HepG2 (cell line): Measurements from ENCODE around the gene PERP. TPM values are rescaled to one million over a fixed set of nuclear protein-coding genes. Genes with fewer than 3 reads are reported as not detected.

Experiments used
- BCL3 ChIP-seq: sonication (generic); formaldehyde crosslinking; IDR thresholded peaks from 2 replicates; pipeline ENCODE4 v1.5.1; 2020; ENCODE audit warnings: mild to moderate bottlenecking, missing genetic modification reagents, moderate library complexity
- BRCA1 ChIP-seq: sonication (generic); formaldehyde crosslinking; IDR thresholded peaks from 2 replicates; pipeline ENCODE4 v1.4.0; 2020; ENCODE audit warnings: missing genetic modification reagents
- CENPX ChIP-seq: sonication (generic); formaldehyde crosslinking; IDR thresholded peaks from 2 replicates; pipeline ENCODE4 v1.9.0; 2021; ENCODE audit warnings: mild to moderate bottlenecking, missing genetic modification reagents, moderate library complexity
- EHMT2 ChIP-seq: fragments of 200-600 bp; sonication (generic); IDR thresholded peaks from 2 replicates; pipeline ENCODE4 v1.7.0; 2017; ENCODE audit warnings: antibody characterized with exemption, low read depth, low read length, borderline replicate concordance
- FLYWCH1 ChIP-seq: sonication (generic); formaldehyde crosslinking; IDR thresholded peaks from 2 replicates; pipeline ENCODE4 v1.8.1; 2023; ENCODE audit warnings: mild to moderate bottlenecking, missing genetic modification reagents
- HES4 ChIP-seq: sonication (generic); formaldehyde crosslinking; IDR thresholded peaks from 2 replicates; pipeline ENCODE4 v1.9.0; 2021; ENCODE audit warnings: mild to moderate bottlenecking, missing genetic modification reagents, borderline replicate concordance
- HNF4A ChIP-seq: sonication (generic); formaldehyde crosslinking; IDR thresholded peaks from 2 replicates; pipeline ENCODE4 v1.4.0; 2020; ENCODE audit warnings: missing genetic modification reagents
- HNRNPH1 ChIP-seq: fragments of 200-400 bp; formaldehyde crosslinking; optimal IDR thresholded peaks from 2 replicates; pipeline ENCODE3; 2017; ENCODE audit warnings: mild to moderate bottlenecking, low read depth, low read length
- IRX3 ChIP-seq: sonication (generic); formaldehyde crosslinking; IDR thresholded peaks from 2 replicates; pipeline ENCODE4 v1.8.1; 2023; ENCODE audit warnings: mild to moderate bottlenecking, low read depth, missing genetic modification reagents, borderline replicate concordance
- JDP2 ChIP-seq: sonication (generic); formaldehyde crosslinking; IDR thresholded peaks from 2 replicates; pipeline ENCODE4 v1.8.1; 2022; ENCODE audit warnings: missing genetic modification reagents, borderline replicate concordance
- KDM3A ChIP-seq: IDR thresholded peaks from 2 replicates; pipeline ENCODE4 v1.6.1; 2018; ENCODE audit warnings: low read depth, missing compliant biosample characterization
- NPAS2 ChIP-seq: sonication (generic); formaldehyde crosslinking; IDR thresholded peaks from 2 replicates; pipeline ENCODE4 v1.8.0; 2022; ENCODE audit warnings: mild to moderate bottlenecking, missing genetic modification reagents, borderline replicate concordance
- PITX1 ChIP-seq: sonication (generic); formaldehyde crosslinking; IDR thresholded peaks from 2 replicates; pipeline ENCODE4 v1.5.1; 2020; ENCODE audit warnings: mild to moderate bottlenecking, missing genetic modification reagents
- PRPF4 ChIP-seq: fragments of 200-400 bp; formaldehyde crosslinking; IDR thresholded peaks from 2 replicates; pipeline ENCODE4 v1.6.1; 2016; ENCODE audit warnings: low read length, low read depth; ENCODE audit not compliant: poor library complexity, severe bottlenecking
- SETDB1 ChIP-seq: sonication (generic); formaldehyde crosslinking; IDR thresholded peaks from 2 replicates; pipeline ENCODE4 v1.5.1; 2020; ENCODE audit warnings: missing genetic modification reagents, mild to moderate bottlenecking, borderline replicate concordance
- SRF ChIP-seq: IDR thresholded peaks from 2 replicates; pipeline ENCODE4 v1.6.1; 2011; ENCODE audit warnings: mild to moderate bottlenecking, low read depth, low read length, moderate library complexity
- THAP11 ChIP-seq: IDR thresholded peaks from 2 replicates; pipeline ENCODE4 v1.6.1; 2016; ENCODE audit warnings: missing biosample characterization, missing genetic modification reagents
- THYN1 ChIP-seq: sonication (generic); formaldehyde crosslinking; IDR thresholded peaks from 2 replicates; pipeline ENCODE4 v1.8.1; 2023; ENCODE audit warnings: low read depth, mild to moderate bottlenecking, moderate library complexity, missing genetic modification reagents, borderline replicate concordance
- ZFP41 ChIP-seq: sonication (generic); formaldehyde crosslinking; IDR thresholded peaks from 2 replicates; pipeline ENCODE4 v1.4.0; 2020; ENCODE audit warnings: mild to moderate bottlenecking, missing genetic modification reagents, borderline replicate concordance
- ZFP82 ChIP-seq: sonication (generic); formaldehyde crosslinking; IDR thresholded peaks from 2 replicates; pipeline ENCODE4 v1.5.1; 2020; ENCODE audit warnings: mild to moderate bottlenecking, missing genetic modification reagents, borderline replicate concordance
- ZFY ChIP-seq: sonication (generic); formaldehyde crosslinking; IDR thresholded peaks from 2 replicates; pipeline ENCODE4 v1.4.0; 2020; ENCODE audit warnings: missing genetic modification reagents
- ZNF251 ChIP-seq: sonication (generic); formaldehyde crosslinking; IDR thresholded peaks from 2 replicates; pipeline ENCODE4 v1.9.0; 2021; ENCODE audit warnings: mild to moderate bottlenecking, missing genetic modification reagents
- ZNF33B ChIP-seq: sonication (generic); formaldehyde crosslinking; IDR thresholded peaks from 2 replicates; pipeline ENCODE4 v1.5.1; 2020; ENCODE audit warnings: mild to moderate bottlenecking, missing genetic modification reagents
- ZNF383 ChIP-seq: sonication (generic); formaldehyde crosslinking; IDR thresholded peaks from 2 replicates; pipeline ENCODE4 v1.4.0; 2020; ENCODE audit warnings: missing genetic modification reagents, mild to moderate bottlenecking, borderline replicate concordance
- ZNF430 ChIP-seq: sonication (generic); formaldehyde crosslinking; IDR thresholded peaks from 2 replicates; pipeline ENCODE4 v1.9.0; 2021; ENCODE audit warnings: mild to moderate bottlenecking, missing genetic modification reagents
- ZNF451 ChIP-seq: sonication (generic); formaldehyde crosslinking; IDR thresholded peaks from 2 replicates; pipeline ENCODE4 v1.5.0; 2020; ENCODE audit warnings: mild to moderate bottlenecking, missing genetic modification reagents
- ZNF484 ChIP-seq: sonication (generic); formaldehyde crosslinking; IDR thresholded peaks from 2 replicates; pipeline ENCODE4 v1.5.1; 2020; ENCODE audit warnings: mild to moderate bottlenecking, low read depth, missing genetic modification reagents, borderline replicate concordance
- ZNF615 ChIP-seq: sonication (generic); formaldehyde crosslinking; IDR thresholded peaks from 2 replicates; pipeline ENCODE4 v1.5.0; 2020; ENCODE audit warnings: mild to moderate bottlenecking, missing genetic modification reagents, borderline replicate concordance
- ZNF7 ChIP-seq: IDR thresholded peaks from 2 replicates; pipeline ENCODE4 v1.6.1; 2016; ENCODE audit warnings: missing biosample characterization, missing genetic modification reagents
- ZZZ3 ChIP-seq: sonication (generic); formaldehyde crosslinking; IDR thresholded peaks from 2 replicates; pipeline ENCODE4 v1.4.0; 2020; ENCODE audit warnings: missing genetic modification reagents, mild to moderate bottlenecking, borderline replicate concordance
- polyA plus RNA-seq, 8 experiments: library from polyadenylated mRNA; depleted of rRNA in 3 of 8; stranded (reverse) in 7 of 8; unstranded in 1 of 8; fragments of >200 nt; fragmentation: Illumina TruSeq in 4 of 8; extraction: Trizol in 4 of 8; gene quantifications; 2 replicates each; pipeline versions ENCODE4 v1.2.1 to v1.2.3, GENCODE V29; 2011 to 2016; ENCODE audit warnings: low read depth in 4 of 8, missing spikeins in 1 of 8, mixed read lengths in 1 of 8; ENCODE audit not compliant: insufficient read depth in 1 of 8
- total RNA-seq, 5 experiments: library from RNA; depleted of rRNA; stranded (reverse); fragments of >200 nt; fragmentation: Illumina TruSeq; extraction: Trizol; gene quantifications; 2 replicates each; pipeline ENCODE4 v1.2.3, GENCODE V29; 2016; ENCODE audit warnings: low read depth in 1 of 5
- TF ChIP-seq, protein P1 (sequence below): IDR thresholded peaks from 2 replicates; pipeline ENCODE4 v1.6.1; 2016

PERP gene
- total and polyA plus RNA-seq, 2 of the 13 experiments (the other 11 are each of a cell fraction or from before 2014, with no cell fraction given): 26.0 to 53.0 TPM

- TF ChIP-seq ZNF383 (CRISPR knock-in tag) (peak; percentile 92), ZNF251 (no peak), ZNF7 (CRISPR knock-in tag) (0 out of 2 replicates have a peak, but pooled peaks have one; percentile 8), ZNF615 (CRISPR knock-in tag) (0 out of 2 replicates have a peak, but pooled peaks have one; percentile 56), BCL3 (CRISPR knock-in tag) (peak; percentile 79; the same call in 1 of the 2 replicates), HNF4A (CRISPR knock-in tag) (no peak; the same call in 1 of the 2 replicates), ZFP41 (CRISPR knock-in tag) (no peak), ZFP82 (CRISPR knock-in tag) (peak; percentile 88; the same call in 1 of the 2 replicates), HNRNPH1 (no peak), CENPX (CRISPR knock-in tag) (no peak), THYN1 (CRISPR knock-in tag) (no peak), SRF (no peak), PITX1 (CRISPR knock-in tag) (peak; percentile 47; the same call in 1 of the 2 replicates), ZNF484 (CRISPR knock-in tag) (0 out of 2 replicates have a peak, but pooled peaks have one; percentile 26), NPAS2 (CRISPR knock-in tag) (no peak), EHMT2 (no peak), FLYWCH1 (CRISPR knock-in tag) (no peak), IRX3 (0 out of 2 replicates have a peak, but pooled peaks have one; percentile 55), SETDB1 (CRISPR knock-in tag) (no peak), HES4 (CRISPR knock-in tag) (peak; percentile 96), KDM3A (peak; percentile 88; the same call in 1 of the 2 replicates), JDP2 (no peak; the same call in 1 of the 2 replicates), THAP11 (CRISPR knock-in tag) (peak; percentile 72), ZNF33B (CRISPR knock-in tag) (peak; percentile 58; the same call in 1 of the 2 replicates), ZNF430 (CRISPR knock-in tag) (peak; percentile 91; the same call in 1 of the 2 replicates), ZNF451 (CRISPR knock-in tag) (no peak), ZZZ3 (CRISPR knock-in tag) (0 out of 2 replicates have a peak, but pooled peaks have one; percentile 50), ZFY (peak; percentile 97), BRCA1 (0 out of 2 replicates have a peak, but pooled peaks have one; percentile 57), PRPF4 (no peak)
- TF ChIP-seq, protein P1, sequence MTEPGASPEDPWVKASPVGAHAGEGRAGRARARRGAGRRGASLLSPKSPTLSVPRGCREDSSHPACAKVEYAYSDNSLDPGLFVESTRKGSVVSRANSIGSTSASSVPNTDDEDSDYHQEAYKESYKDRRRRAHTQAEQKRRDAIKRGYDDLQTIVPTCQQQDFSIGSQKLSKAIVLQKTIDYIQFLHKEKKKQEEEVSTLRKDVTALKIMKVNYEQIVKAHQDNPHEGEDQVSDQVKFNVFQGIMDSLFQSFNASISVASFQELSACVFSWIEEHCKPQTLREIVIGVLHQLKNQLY (CRISPR knock-in tag): no peak
Observed at GRCh38 chr6:138107078-138107751, at the start of gene PERP (continued).
